Measurements from ENCODE around the gene LCN2. TPM values are rescaled to one million over a fixed set of nuclear protein-coding genes. Genes with fewer than 3 reads are reported as not detected.

LCN2 gene
- total RNA-seq, 1 experiment from 2014 or later, result 1.3 TPM

GRCh38 chr9:128153060-128153946 is 4.0 kb downstream of the LCN2 start:
- Mint-ChIP-seq H3K36me3 (no peaks in the 10 kb centered on the region), H3K27me3 (ENCODE audit: low read depth) (peaks cover 7% of the 10 kb centered on the region; the same call in 1 of the 2 replicates), H3K4me3 (no peak overlapping the region), H3K27ac (no peak overlapping the region), H3K4me1 (peaks cover 12% of the 10 kb centered on the region), H3K9me3 (no peaks in the 10 kb centered on the region)
- POLR2A ChIA-PET, result interaction anchor here (0.6 kb wide), 1 partner anchor 28 kb away, joined by 15 read pairs; no protein-coding TSS in a partner anchor
- DNase-seq (ENCODE audit: low spot score), result no peak
- CTCF ChIA-PET, result interaction anchor here (4.0 to 4.4 kb wide), 2 partner anchors 28 to 36 kb away, joined by 36 to 44 read pairs; no protein-coding TSS in a partner anchor
- TF ChIP-seq TCF7 (CRISPR knock-in tag; IDR thresholded peaks at IDR 0.05; ENCODE audit: low read depth), result no peak
- no peak for TF ChIP-seq ZBTB43 (CRISPR knock-in tag; IDR thresholded peaks at IDR 0.05)
- no peak for TF ChIP-seq CTCF (IDR thresholded peaks at IDR 0.05)
- no peak for TF ChIP-seq SMAD4 (CRISPR knock-in tag; IDR thresholded peaks at IDR 0.05)
- no peak for ATAC-seq

GRCh38 chr9:128153947-128154695 is 4.9 kb downstream of the LCN2 start:
- POLR2A ChIA-PET, result interaction anchor here (0.6 kb wide), 1 partner anchor 75 kb away, joined by 6 read pairs; no protein-coding TSS in a partner anchor
- Mint-ChIP-seq H3K27me3 (ENCODE audit: low read depth) (peaks cover 7% of the 10 kb centered on the region; the same call in 1 of the 2 replicates), H3K4me1 (peaks cover 12% of the 10 kb centered on the region), H3K27ac (no peak overlapping the region), H3K36me3 (no peaks in the 10 kb centered on the region), H3K4me3 (no peak overlapping the region), H3K9me3 (no peaks in the 10 kb centered on the region)
- CTCF ChIA-PET, result no interaction called here
- DNase-seq (ENCODE audit: low spot score) (no peak), ATAC-seq (no peak)
- TF ChIP-seq CBFB (CRISPR knock-in tag; IDR thresholded peaks at IDR 0.05; ENCODE audit: low read depth) (no peak), NFE2L1 (CRISPR knock-in tag; IDR thresholded peaks at IDR 0.05) (no peak), ELF4 (CRISPR knock-in tag; IDR thresholded peaks at IDR 0.05; ENCODE audit: low read depth) (no peak), TP53 (CRISPR knock-in tag; IDR thresholded peaks at IDR 0.05) (no peak), AR (CRISPR knock-in tag; IDR thresholded peaks at IDR 0.05) (no peak), NFYB (CRISPR knock-in tag; conservative IDR thresholded peaks at IDR 0.05; ENCODE audit: low read depth) (no peak), E2F5 (CRISPR knock-in tag; IDR thresholded peaks at IDR 0.05) (no peak)
- TF ChIP-seq, protein P1, sequence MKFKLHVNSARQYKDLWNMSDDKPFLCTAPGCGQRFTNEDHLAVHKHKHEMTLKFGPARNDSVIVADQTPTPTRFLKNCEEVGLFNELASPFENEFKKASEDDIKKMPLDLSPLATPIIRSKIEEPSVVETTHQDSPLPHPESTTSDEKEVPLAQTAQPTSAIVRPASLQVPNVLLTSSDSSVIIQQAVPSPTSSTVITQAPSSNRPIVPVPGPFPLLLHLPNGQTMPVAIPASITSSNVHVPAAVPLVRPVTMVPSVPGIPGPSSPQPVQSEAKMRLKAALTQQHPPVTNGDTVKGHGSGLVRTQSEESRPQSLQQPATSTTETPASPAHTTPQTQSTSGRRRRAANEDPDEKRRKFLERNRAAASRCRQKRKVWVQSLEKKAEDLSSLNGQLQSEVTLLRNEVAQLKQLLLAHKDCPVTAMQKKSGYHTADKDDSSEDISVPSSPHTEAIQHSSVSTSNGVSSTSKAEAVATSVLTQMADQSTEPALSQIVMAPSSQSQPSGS (CRISPR knock-in tag; IDR thresholded peaks at IDR 0.05; ENCODE audit: borderline replicate concordance, low read depth), result no peak
- TF ChIP-seq, protein P2, sequence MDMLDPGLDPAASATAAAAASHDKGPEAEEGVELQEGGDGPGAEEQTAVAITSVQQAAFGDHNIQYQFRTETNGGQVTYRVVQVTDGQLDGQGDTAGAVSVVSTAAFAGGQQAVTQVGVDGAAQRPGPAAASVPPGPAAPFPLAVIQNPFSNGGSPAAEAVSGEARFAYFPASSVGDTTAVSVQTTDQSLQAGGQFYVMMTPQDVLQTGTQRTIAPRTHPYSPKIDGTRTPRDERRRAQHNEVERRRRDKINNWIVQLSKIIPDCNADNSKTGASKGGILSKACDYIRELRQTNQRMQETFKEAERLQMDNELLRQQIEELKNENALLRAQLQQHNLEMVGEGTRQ (CRISPR knock-in tag; IDR thresholded peaks at IDR 0.05), result no peak

Measured in WTC11 (cell line).